Measurements from ENCODE around the gene TFB1M. TPM values are rescaled to one million over a fixed set of nuclear protein-coding genes. Genes with fewer than 3 reads are reported as not detected.

TFB1M gene
- total RNA-seq, 6 experiments from 2014 or later: 12.3 to 18.9 (median 16.2) TPM

GRCh38 chr6:155267411-155267810, 46.9 kb downstream of the TFB1M start:
- Histone ChIP-seq H3K4me1 (no peaks in the 10 kb centered on the region), H3K36me3 (no peaks in the 10 kb centered on the region), H3K27ac (no peak overlapping the region), H3K4me3 (no peak overlapping the region), H3K27me3 (no peaks in the 10 kb centered on the region), H3K9me3 (no peaks in the 10 kb centered on the region)
- ATAC-seq (no peak), DNase-seq (no peak)
- no peak for TF ChIP-seq CTCF (IDR thresholded peaks at IDR 0.05)
- TF ChIP-seq POLR2A (IDR thresholded peaks at IDR 0.05): no peak
- 100% methylated on average over 2 of the region's 2 CpGs for WGBS (ENCODE audit: insufficient coverage, low coverage, low lambda C conversion rate, missing lambda C conversion rate)
- intact Hi-C loops (cut with DNase I): no loop called here

DNA sequence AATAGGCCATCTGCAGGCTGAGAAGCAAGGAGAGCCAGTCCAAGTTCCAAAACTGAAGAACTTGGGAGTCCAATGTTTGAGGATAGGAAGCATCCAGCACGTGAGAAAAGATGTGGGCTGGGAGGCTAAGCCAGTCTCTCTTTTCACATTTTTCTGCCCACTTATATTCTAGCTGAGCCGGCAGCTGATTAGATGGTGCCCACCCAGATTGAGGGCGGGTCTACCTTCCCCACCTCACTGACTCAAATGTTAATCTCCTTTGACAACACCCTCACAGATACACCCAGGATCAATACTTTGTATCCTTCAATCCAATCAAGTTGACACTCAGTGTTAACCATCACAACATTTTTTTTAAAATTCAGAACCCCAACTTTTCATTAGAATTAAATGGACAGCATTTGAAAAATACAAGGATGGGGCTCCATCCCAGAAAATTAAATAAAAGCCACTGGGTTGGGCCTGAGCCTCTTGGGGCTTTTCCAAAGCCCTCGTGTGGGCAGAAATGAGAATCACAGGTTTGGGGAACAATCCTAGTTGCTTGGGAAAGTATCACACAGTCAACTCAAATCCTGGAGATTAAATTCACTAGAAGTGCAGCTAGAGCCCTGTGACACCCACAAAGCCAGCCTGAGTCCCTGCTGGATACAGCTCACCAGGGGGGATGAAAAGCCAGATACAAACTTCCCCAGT, 48.3 kb downstream of the TFB1M start:
- intact Hi-C loops (cut with DNase I): no loop called here
- no peaks in the 10 kb centered on the region for H3K27me3 ChIP-seq
- no peaks in the 10 kb centered on the region for H3K36me3 ChIP-seq
- no peak overlapping the region for H3K4me3 ChIP-seq
- no peaks in the 10 kb centered on the region for H3K4me1 ChIP-seq
- WGBS (ENCODE audit: insufficient coverage, low coverage, low lambda C conversion rate, missing lambda C conversion rate): 100% methylated on average over 4 of the region's 4 CpGs
- TF ChIP-seq POLR2A (IDR thresholded peaks at IDR 0.05): no peak
- no peak for TF ChIP-seq CTCF (IDR thresholded peaks at IDR 0.05)
- H3K27ac ChIP-seq: no peak overlapping the region
- DNase-seq (no peak), ATAC-seq (no peak)
- H3K9me3 ChIP-seq: no peaks in the 10 kb centered on the region

GRCh38 chr6:155264693-155265320, 49.5 kb downstream of the TFB1M start:
- TF ChIP-seq POLR2A (IDR thresholded peaks at IDR 0.05) (no peak), CTCF (IDR thresholded peaks at IDR 0.05) (no peak)
- ATAC-seq: no peak
- H3K9me3 ChIP-seq: no peaks in the 10 kb centered on the region
- H3K4me1 ChIP-seq: no peaks in the 10 kb centered on the region
- no peak for DNase-seq
- peaks cover 0 to 10% (median 4%) of the 10 kb centered on the region in 4 donors for H3K36me3 ChIP-seq
- H3K4me3 ChIP-seq: no peak overlapping the region
- H3K27me3 ChIP-seq: no peaks in the 10 kb centered on the region
- intact Hi-C loops (cut with DNase I): no loop called here
- no peak overlapping the region for H3K27ac ChIP-seq
- WGBS (ENCODE audit: insufficient coverage, low coverage, low lambda C conversion rate, missing lambda C conversion rate): 70% methylated on average over 5 of the region's 9 CpGs

- Histone ChIP-seq H3K36me3 (peaks cover 0 to 19% (median 8%) of the 10 kb centered on the region in 4 donors), H3K4me1 (no peaks in the 10 kb centered on the region), H3K9me3 (no peaks in the 10 kb centered on the region), H3K27me3 (no peaks in the 10 kb centered on the region), H3K4me3 (no peak within 1 kb of the TSS), H3K27ac (no peak within 1 kb of the TSS)
- DNase-seq (no peak), ATAC-seq (no peak)
- TF ChIP-seq POLR2A (IDR thresholded peaks at IDR 0.05): no peak
- no peak for TF ChIP-seq CTCF (IDR thresholded peaks at IDR 0.05)
- intact Hi-C loops (cut with DNase I): no loop called here
- 87% methylated on average over 9 of the region's 10 CpGs for WGBS (ENCODE audit: insufficient coverage, low coverage, low lambda C conversion rate, missing lambda C conversion rate)
Observed at GRCh38 chr6:155263373-155264063, 50.8 kb downstream of the TFB1M start, which contains the start of gene CLDN20. Gene CLDN20 (plus strand): TSS chr6:155264013. CDS start chr6:155275720, 11,707 bp downstream.

Data from right lobe of liver (tissue), 6 donors.